HG02610 (cell line): ENCODE results near the gene CENPV.

Experiments
- ATAC-seq: cut with Tn5 transposase; IDR thresholded peaks from one replicate; pipeline ENCODE4 v1.9.1; 2021; ENCODE audit warnings: mild to moderate bottlenecking, moderate library complexity; ENCODE audit not compliant: unreplicated experiment

The CENPV gene

GRCh38 chr17:16363749-16364536 lies 10.7 kb upstream of the CENPV start:
- peak; percentile 69 for ATAC-seq

DNA sequence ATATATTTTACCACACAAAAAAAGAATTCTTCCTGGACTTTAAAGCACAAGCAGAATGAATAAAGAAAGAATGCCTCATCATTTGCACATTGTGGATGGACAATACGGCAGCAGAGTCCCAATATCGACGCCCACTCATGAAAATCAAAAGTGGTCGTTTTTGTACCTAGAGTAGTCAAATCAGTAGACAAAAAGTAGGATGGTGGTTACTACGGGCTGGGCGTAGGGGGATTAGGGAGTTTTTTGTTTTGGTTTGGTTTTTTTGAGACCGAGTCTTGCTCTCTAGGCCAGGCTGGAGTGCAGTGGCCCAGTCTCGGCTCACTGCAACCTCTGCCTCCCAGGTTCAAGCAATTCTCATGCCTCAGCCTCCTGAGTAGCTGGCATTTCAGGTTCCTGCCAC lies 8.6 kb upstream of the CENPV start:
- ATAC-seq = no peak

DNA sequence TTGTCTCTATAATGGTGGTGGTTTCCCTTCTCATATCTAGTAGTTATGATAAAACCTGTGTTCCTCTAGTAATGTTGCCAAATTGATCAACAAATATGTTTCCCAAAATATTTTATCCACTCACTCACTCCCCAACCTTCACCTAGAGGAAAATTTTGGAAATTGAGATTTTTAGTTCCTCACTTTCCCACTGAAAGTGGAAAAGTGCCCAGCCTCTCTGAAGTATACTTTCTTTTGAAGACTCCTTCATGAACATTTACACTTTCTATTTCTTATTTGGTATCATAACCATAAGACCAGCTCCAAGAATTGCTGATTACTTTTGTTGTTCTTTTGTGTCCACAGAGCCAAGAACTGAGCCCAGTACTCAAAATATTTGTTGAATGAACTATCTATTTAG lies 5.1 kb upstream of the CENPV start:
- no peak for ATAC-seq

- no peak for ATAC-seq
Measured at GRCh38 chr17:16354585-16354984, 1.3 kb upstream of the CENPV start.

DNA sequence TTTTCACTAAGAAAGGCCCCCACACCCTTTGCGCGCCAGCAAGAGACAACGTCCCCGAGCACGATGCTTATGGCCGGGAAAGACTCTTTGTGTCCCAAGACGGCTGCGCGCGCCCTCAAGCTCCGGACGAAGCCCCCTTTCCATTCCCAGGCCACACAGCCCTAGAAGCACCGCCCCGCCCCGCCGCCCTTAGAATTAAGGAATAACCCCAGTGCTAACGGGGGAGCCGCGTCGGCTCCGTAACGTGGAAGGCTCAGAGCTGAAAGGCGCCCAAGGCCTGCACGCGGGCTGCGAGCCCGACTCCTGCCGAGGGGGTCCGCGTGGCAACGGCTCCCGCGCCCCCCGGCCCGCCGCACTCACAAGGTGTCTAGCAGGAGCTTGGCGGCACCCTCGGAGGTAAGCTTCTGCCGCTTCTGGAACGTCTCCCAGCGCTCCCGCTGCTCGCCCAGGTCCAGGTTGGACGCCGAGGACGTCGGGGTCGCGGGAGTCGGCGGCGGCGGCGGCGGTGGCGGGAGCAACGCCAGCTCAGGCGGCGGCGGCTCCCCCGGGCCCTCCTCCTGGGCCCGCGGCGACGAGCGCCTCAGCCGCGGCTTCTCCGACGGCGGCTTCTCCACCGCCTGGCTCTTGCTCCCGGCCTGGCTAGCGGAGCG lies 477 bp downstream of the CENPV start:
- ATAC-seq = peak; percentile 53

- no peak for ATAC-seq
Measured at GRCh38 chr17:16352303-16352666, 984 bp downstream of the CENPV start.

- ATAC-seq = no peak
Measured at GRCh38 chr17:16351831-16352230, 1.4 kb downstream of the CENPV start.

DNA sequence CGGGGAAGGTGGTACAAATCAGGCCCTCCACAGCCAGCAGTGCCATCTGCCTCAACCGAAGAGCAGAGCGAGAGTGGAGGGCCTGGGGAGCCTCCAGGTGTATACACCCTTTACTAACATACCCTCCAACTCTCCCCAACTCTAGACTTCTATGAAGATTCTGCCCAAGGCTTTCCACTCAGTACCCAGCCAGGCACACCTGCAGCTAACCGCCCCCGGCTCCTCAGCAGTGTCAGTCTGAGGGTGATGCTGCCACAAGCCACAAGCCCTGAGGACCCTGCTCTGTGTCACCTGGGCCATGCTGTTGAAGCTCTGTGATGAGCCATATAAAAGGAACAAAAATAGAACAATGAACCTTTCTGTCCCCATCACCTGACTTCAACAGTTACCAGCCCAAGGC lies 3.8 kb downstream of the CENPV start:
- no peak for ATAC-seq

- no peak for ATAC-seq
Measured at GRCh38 chr17:16348586-16348985, 4.7 kb downstream of the CENPV start.

GRCh38 chr17:16346721-16347271 lies 6.5 kb downstream of the CENPV start:
- no peak for ATAC-seq

- ATAC-seq = no peak
Measured at GRCh38 chr17:16345565-16345964, 7.7 kb downstream of the CENPV start.

DNA sequence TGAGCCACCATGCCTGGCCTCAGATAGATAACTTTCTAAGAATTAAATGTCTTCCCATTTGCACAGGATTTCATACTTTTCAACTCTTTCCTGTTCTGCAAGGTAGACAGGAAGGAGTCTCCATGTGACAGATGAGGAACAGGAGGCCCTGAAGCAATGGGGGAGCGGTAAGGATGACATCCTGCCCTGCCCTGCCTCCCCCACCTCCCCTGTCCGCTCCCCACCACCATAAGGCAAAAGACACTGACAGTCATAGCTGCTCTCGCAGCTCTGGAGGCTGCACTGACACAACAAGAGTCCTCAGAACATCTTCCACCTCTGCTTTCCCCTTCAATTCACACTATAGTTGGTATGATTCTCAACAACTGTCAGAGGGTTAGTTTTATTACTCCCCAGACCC lies 9.7 kb downstream of the CENPV start:
- ATAC-seq = no peak

DNA sequence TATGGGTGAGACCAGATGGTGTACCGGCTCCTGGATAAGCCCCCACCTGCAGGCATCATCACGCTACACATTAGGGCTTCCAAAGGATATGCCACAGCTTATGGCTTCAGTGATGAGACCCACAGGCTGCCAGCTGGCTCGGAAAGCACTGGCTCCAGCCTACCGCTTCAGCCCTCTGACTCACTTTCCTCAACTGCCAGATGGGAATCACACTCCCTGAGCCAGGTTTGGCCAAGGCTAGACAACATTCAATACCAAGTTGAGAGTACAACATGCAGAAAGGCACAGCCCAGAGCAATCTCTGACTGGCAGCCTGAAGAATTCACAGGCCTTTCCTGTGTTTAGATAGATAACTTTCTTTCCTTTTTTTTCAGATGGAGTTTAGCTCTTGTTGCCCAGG lies 10.3 kb downstream of the CENPV start:
- no peak for ATAC-seq

GRCh38 chr17:16339959-16340358 lies 13.3 kb downstream of the CENPV start:
- no peak for ATAC-seq

- no peak for ATAC-seq
Measured at GRCh38 chr17:16339402-16339801, 13.9 kb downstream of the CENPV start.

- ATAC-seq = no peak
Measured at GRCh38 chr17:16338391-16338790, 14.9 kb downstream of the CENPV start.

- ATAC-seq = no peak
Measured at GRCh38 chr17:16329519-16330271, 23.6 kb downstream of the CENPV start.

DNA sequence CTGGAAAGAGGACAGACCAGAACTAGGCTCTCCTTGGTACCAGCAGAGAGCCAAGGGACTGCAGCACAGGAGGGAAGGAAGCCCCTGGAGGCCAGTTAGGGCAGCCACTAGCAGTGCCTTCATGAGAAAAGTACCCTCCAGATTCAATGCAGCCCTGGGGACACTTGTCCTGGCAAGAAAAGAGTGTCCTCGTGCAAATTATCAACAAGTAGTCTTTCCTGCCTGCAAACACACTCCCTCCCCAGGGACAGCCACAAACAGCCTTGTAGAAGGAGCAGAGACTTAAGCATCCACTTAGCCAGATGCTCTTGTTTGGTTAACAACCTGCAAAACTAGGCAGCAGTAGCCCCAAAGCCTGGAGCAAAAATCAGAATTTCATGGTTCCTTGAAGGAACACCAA lies 24.3 kb downstream of the CENPV start:
- no peak for ATAC-seq

DNA sequence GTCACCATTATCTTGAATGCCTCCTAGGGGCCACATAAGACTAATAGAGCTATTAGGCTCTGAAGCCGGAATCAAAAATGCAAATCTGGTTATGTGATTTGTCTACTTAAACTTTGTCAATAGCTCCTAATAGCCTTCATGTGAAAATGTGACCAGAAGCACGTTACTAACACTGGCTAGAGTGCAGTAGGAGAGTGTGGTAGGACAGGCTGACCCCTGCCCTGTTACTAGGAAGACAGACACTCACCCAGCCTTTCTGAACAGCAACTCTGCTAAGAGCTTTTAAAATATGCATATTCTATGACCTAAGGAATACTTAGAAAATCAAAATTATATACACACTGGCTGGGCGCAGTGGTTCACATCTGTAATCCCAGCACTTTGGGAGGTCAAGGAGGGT lies 26.3 kb downstream of the CENPV start:
- ATAC-seq = no peak

DNA sequence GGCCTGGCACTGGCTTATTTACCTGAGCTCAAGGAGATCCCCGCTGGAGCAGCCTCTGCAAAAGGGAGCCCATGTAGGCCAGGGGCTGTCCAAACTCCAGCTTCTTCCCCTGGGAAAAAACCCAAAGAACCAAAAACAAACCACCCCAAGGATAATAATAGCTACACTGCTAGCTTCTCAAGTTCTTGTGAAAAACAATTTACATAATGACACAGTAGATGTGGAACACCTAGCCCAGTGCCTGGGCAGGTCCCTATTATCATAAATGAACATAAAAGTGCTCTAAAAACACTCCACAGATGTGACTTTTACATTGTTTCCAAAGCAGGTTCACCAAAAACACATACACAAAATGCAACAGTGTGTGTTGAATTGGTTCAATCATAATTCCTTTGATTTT lies 27.3 kb downstream of the CENPV start:
- peak; percentile 59 for ATAC-seq

DNA sequence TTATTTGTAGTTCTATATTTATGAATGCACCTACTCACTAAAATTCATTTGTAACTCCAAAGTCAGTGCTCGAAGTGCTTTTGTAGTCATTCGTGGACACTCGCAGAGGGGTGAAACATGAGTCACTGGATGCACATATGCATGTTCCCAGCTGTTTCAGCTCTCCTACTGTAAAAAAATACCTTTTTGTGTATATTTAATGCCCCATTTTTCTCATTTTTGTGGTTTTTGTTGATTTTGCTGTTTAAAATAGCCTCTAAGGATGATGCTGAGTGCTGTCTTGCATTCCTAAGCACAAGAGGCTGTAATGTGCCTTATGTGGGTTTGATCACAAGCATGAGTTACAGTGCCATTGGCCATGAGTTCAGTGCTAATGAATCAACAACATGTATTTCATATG lies 30.6 kb downstream of the CENPV start:
- ATAC-seq = no peak

- no peak for ATAC-seq
Measured at GRCh38 chr17:16319969-16320368, 33.3 kb downstream of the CENPV start.
